CMK (cell line): ENCODE measurements around the gene TBC1D5.

ENCODE experiments used
- DNase-seq: peaks from one replicate; pipeline ENCODE4 v3.0.0-alpha.2; 2010; ENCODE audit warnings: low read depth

Gene TBC1D5

DNA sequence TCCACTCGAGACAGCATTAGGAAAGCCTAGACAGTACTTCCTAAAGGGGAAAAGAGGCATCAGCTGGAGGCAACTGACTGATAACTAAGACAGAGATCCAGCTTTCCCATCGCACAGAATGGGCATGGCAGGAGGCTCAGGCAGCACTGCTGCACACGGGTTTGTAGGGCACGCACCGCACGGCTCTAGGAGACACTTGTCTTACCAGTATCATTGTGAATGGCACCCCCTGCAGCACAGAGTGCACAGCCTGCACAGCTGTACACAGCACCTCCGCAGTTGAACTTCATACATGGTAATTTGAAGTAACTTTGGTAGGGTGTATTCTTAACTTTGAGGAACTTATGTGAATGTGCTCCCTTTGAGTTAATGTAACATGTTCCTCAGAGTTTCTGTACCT, 576.1 kb downstream of the TBC1D5 start:
- no peak for DNase-seq

DNA sequence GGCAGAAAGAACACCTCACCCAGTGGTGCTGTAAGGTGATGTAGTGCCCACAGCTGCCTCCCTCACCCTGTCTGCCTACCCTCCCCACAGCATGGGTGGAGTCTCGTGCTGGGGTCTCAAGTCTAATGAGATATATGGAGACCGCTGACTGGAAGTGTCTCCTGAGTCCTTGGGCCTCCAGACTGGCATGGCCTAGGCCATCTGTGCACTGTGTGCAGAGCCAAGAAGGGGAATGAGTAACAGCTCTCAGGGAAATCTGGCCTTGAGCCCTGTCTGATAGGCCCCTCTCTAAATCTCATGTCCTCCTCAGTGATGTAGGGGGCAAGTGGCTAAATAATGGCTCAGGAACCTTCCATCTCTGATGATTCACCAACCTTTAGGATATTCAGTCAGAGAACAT, 580.3 kb downstream of the TBC1D5 start:
- no peak for DNase-seq

DNA sequence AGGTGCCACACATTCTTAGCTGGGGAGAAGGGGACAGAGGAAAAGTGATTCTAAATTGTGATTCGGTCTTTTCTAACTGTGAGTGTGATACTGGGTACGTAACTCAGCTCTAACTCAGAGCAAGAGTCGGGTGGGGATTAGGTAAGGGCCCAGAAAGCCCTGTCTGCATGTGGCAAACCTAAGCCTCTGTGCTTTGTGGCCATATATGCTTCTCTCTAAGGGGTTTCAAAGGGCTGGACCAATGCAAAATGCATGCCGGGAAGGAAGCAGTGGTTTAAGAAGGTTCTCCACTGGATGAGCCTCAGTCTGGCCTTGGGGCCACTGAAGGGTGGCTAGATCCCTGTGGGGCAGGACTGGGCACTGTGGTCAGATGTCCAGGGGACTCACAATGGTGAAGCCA, 581.8 kb downstream of the TBC1D5 start:
- no peak for DNase-seq

DNA sequence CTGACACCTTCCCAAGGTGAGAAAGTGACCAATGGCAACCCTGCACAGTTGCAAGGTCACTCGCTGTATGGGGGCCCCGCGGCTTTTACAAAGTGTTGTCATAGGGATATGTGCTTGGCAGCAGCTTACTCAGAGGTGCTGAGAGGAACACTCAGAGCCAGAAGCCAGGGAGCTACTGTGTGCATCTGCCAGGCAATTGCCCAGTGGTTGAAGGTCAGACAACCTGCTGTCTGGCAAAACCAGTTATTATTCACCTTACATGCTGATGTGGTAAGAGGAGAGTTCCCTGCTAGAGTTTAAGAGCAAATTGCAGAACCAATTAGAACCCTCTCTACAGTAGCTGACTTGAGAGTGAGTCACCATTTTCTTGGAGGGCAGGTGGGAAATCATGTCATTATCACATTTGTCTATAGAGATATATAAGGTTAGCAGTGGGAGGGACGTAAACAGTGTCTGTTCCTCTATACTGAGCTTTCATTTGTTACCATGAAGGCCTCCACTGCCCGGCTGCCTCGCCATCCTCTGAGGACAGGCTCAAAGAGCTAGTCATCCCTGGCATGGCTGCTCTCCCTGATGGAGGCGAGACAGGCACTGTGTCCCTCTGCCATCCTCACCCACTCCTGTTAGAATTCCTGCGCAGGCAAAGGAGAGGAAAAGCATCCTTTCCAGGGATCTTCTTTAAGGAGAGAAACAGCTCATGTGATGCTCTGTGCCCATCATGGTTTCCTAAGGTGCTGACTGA, 583.3 kb downstream of the TBC1D5 start:
- DNase-seq = no peak

DNA sequence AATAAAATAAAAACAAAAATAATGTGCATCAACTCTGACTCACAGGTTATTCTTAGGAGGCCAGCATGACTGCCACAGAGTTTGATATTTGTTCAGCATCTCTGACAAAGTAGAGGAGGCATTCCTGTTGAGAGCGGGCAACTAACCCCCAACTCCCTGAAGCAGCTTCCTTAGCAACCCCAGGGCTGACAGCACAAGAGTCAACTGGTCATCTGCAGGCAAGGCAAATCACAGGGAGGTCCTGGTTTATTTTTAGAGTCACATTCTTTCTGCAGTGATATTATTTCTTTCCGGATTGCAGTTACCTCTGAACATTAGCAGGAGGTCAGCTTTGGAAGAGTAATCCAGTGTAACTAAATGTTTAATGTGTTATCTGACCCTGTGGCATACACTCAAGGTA, 584.7 kb downstream of the TBC1D5 start:
- no peak for DNase-seq

DNA sequence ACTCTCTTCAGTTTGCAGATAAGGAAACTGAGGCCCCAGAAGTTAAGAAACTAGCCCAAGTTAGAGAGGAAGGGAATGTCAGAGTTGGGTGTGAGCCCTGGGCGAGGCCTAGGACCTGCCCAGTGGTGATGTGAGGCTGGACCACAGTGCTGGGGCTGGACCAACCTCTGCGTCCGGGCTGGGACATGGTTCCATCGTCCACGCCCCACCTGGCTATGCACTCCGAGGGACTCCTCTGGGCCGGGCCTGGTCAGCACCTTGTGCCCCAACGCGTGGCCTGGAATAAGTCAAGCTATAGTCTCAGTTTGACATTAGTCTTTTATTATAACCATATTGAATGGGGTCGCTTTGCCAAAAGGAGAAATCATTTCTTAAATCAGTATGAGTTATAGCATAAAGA, 585.6 kb downstream of the TBC1D5 start:
- no peak for DNase-seq

DNA sequence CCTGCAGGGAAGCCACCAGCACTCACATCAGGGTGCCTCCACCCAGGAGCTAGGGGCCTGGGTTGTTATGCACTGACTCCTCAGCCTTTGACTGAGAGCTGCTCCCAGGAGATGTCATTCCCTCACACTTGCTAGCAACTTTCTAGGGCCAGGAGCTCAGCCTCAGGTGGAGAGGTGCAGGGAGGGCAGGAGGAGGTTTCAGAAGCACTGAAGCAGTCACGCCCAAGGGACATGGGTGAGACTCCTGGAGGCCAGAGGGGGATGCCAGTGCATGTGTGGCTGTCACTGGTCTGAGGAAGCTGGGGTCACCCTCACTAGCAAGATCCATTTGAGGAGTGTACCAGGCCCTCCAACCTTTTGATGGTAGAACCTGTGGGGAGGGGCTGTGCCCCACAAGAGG, 586.5 kb downstream of the TBC1D5 start:
- no peak for DNase-seq

DNA sequence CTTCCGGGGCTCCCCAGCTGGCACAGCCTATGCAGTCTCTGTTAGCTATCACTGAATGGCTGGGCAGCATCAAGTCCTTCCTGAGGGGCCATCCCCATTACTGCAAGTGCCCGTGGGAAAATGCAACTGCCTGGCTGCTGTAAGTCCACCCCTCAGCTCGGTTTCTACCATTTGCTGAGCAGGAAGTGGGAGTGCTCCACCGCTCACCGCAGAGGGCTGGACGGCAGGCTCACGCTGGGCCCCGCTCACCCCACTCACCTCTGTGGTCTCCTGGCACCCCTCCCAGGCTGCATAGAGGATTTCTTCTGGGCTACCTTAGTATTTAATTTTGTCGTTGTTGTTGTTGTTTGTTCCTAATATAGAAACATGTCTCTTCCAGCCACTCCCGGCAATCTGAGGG, 587.5 kb downstream of the TBC1D5 start:
- no peak for DNase-seq

DNA sequence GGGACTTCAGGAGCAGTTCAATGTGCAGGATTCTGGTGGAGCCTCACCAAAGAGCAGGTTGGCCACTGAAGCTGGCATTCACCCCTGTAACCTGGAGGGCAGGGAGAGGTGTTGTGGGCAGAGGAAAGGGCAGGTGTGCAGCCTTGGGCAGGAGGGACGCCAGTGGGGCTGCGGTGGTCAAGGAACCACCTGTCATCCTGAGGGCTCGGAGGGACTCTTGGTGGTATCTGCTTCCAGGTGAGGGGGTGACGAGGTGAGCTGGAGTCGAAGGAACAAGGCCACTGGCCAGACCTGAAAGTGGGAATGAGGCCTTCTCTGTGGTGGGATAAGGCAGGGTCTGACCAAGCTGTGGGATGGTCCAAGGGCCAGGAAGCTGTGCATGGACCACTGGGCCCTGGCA, 588.2 kb downstream of the TBC1D5 start:
- DNase-seq = no peak

DNA sequence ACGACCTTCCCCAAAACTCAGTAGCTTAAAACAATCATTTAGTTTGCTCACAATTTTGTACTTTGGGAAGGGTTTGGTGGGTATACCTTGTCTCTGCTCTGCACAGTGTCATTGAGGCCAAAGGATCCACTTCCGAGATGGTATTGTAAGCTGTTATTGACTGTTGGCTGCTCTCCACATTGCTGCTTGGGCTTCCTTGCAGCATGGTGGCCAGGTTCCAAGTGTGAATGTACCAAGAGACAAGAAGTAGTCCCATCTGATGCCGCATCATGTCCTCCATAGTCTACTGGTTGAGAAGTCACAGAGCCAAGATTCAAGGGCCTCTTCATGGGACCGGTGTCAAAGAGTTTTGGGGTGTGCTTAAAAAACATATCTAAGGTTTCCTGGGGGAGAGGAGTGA, 589.2 kb downstream of the TBC1D5 start:
- no peak for DNase-seq

DNA sequence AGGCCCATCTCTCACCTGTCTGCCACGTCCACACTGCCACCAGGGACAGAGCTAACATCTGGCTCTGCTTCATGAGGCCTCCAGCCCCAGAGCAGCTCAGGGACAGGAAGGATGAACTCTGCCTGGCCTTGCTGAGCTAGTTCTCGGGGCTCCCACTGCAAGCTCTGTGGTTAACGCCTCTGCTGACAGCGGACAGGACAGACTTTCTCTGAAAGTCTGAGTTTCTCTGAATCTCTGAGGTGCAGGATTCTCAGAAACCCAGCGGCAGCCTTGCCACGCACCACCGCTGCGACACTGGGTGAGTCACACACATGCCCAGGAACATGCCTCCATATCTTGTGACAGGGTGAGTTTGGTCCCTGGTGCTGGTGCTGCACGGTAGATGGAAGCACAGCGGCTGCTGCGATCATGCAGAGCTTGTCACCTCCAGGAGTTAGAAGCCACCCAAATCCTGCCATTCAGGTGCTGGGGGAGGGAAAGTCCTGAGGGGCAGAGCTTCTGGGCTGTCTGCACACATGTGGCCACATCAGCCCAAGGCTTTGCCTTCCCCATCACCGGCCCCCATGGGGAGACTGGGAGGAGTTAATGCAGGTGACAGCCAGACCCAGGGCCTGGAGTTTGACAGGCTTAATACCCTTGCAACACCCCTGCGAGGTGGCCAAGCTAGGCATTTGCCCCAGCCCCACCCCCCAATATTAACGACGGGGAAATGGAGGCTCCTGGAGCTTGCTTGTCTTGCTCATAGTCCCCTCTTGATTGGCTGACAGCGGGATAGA, 590.6 kb downstream of the TBC1D5 start:
- DNase-seq = peak; percentile 25

DNA sequence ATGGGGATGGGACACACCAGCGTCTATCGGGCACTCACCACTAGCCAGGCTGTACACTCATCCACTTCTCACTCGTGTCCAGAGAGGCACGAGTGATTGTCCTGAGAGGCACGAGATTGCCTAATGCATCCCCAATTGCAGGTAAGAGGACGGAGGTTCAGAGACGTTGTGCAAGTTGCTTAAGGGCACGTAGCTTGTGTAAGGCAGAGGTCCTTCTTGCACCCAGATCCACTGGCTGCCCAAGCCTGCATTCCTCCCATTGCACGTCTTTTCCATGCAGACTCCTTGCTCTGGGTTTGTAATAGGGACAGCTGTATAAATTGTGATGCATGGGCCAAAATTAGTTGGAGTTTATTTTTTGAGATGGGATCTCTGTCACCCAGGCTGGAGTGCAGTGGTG, 593.4 kb downstream of the TBC1D5 start:
- no peak for DNase-seq

DNA sequence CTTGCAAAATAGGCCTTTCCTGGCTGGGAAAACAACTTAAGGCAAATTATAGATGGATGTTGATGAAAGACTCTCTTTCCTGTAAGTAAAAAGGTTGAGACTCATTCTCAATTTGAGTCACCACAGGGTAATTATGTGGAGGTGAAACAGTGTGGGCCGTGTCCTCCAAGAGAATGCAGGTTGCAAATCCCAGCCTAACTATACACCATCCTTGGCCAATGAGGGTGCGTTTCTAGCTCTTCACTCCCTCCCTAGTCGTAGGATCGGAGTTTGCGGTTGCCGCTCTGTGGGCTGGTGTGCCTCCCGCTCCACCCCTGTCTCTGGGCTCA, 597.8 kb downstream of the TBC1D5 start:
- no peak for DNase-seq

DNA sequence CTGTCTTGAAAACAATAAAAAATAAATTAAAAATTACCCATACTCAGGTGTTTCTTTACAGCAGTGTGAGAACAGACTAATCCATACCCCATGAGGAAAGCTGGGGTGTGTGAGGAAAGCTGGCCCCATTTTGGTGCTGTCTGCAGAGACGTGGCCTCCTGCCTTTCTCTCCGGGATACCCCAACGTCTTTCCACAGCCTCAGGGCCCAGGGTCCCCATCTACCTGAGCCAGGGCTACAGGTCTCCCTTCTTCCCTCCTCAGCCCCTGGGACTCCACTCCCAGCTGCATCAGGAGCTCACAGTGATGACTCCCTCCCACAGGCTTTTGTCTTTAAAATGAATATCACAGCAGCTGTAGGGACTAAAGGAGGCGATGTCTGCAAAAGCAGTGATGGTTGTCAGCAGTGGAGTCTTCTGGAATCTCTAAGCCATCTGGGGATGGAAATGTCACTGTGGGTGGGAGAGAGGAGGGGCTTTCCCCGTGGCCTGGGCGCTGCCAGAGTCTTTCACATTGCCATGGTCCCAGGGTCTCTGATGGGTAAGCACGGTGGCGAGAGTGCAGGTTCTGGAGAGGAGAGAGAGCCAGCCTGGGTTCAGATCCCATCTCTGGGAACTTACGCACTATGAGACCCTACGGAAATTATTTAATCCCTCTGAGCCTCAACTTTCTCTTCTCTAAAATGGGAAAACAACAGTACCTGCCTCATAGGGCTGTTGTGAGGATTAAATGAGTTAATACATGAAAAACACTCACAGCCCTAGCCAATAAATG, 598.4 kb downstream of the TBC1D5 start:
- DNase-seq = no peak

DNA sequence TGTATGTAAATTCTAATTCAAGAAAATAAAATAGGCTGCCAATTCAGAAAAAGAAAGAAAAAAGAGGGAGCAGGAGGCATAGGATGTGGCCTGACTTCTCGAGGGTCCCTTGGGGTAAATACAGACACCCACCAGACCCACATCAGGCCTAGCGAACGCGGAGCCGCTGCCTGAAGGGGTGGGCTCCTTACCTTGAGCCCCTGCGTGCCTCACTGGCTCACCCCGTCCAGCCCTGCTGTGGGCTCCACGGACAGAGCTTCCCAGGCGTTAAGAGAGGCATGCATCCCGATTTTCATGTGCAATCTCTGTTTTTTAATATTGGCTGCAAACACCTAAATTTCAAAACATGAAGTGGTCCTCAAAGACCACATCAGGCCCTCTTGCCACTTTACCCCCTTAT, 599.9 kb downstream of the TBC1D5 start:
- DNase-seq = no peak

DNA sequence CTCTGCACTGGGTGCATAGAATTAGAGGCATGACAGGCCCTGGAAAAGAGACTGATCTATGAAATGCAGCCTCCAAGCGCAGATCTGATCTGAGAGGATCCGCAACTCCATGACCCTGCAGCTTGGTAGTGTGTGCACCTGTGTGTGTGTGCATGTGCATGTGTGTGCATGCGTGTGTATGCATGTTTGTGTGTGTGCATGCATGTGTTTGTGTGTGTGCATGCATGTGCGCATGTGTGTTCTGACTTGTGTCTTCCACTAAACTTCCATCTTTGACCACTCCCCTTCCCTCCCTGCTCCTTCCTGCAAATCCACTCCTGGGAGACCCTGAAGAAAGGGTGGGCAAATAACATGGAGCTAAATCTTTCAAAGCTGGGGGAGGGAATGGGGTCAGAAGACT, 600.7 kb downstream of the TBC1D5 start:
- no peak for DNase-seq

DNA sequence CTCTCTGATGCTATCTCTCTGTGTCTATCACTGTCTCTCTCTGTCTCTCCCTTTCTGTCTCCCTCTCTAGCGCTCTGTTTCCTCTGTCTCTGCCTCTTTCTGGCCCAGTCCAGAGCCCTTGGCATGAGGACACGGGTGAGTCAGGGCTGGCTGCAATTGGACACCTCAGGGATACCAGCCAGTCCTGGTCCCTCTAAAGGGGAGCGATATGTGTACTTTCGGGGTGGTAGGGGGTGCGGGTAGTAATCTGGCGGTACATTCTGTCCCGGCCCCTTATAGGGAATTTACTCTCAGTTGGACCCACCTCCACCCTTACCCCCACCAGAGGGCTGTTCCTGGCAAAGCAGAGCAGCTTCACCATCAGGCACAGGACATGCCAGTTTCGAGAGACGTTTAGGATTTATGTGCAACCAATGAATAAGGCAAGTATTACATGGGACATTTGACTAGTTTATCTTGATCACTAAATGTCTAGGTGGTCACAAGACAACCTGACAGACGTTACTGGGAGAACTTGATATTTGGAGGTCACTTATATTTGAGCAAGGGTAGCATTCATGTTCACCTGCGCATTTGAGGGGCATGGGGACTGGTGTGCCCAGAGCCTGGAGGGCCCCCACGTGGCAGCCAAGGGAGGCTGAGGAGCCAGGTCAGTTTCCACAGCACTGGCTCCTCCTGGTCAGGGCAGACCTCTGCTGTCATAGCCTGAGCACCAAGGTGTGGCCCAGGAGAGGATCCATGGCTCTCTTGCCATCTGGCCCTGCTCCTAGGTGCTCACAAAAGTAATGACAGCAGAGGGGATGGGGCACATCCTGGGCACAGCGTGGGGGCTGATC, 601.5 kb downstream of the TBC1D5 start:
- no peak for DNase-seq

DNA sequence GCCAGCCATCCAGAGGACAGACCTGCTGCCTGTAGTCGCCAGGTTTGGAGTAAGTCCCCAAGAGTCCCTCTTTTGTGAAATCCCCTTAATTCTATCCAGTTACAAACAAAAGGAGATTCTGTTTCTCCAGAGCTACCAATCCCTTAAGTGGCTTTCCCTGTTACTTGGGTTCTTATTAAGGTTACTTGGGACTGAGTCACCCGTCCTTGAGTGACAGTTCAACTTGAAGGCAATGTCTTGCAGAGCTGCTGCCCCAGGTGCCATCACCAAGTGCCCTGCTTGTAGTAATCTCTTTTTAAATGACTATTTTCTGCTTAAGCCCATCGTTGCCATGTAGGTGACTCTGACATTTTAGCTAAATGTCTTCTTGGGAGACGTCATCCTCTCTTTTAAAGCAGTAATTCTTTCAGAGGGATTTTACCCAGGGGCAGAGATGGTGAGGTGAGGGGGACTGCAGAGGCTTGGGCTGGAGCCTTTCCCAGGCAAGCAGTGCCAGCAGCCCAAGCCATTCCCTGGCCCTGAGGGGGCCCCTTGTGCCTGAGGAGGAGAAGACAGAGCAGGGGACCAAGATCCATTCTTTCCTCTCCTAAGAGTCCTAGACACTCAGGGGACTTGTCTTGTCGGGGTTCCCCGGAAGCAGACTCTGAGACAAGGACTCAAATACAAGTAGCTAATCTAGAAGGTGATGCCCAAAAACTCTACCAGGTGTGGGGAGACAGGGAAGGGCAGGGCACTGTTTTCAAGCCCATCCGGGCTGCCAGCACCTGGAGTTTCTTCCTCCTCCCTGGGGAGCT, 604.0 kb downstream of the TBC1D5 start:
- DNase-seq = no peak

DNA sequence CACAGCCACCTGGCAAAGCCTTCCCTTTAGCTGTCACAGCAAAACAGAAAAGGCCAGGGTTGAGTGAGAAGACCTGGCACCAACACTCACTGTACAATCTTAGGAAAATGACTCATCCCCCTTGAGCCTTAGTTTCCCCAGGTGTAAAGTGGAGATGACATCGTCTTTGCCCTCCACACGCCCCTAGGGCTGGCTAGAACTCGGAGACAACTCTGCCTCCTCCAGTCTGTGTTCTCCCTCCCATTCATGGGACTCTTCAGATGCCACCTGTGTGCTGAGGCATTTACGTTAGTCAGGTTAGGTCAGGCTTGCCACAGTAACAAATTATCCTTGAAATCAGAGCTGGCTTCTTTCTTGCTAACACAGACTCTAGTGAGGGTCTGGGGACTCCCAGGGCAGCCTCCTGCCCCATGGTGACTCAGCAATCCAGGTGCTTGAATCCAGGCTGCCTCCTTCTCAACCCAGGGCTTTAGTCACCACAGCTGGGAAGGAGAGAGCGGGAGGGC, 605.1 kb downstream of the TBC1D5 start:
- no peak for DNase-seq

DNA sequence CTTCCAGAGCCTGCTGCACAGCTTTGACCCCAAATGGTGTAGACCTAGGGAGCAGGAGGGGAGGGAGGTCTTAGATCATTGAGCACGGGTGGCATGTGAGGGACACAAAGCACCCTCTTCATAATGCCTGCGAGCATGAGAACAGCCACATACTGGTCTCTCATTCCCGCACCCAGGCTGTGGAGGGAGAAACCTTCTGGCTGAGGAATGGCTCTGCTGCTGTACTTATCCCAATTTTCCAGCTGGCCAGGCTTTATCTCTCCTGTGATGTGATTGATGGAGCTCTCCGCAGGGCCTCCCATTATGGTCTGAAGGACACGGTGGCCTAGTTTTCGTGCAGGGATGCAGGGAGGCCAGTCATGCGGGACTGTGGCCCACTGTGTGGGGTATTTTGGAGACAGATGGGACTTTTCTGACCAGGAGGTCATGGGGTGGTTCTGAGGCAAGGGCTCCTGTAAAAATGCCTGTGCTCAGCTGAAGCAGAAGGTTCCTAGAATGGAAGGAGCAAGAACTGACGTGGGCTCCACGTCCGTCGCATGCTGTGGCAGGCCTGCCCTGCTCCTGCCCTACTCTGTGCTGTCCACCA, 606.2 kb downstream of the TBC1D5 start:
- DNase-seq = no peak

DNA sequence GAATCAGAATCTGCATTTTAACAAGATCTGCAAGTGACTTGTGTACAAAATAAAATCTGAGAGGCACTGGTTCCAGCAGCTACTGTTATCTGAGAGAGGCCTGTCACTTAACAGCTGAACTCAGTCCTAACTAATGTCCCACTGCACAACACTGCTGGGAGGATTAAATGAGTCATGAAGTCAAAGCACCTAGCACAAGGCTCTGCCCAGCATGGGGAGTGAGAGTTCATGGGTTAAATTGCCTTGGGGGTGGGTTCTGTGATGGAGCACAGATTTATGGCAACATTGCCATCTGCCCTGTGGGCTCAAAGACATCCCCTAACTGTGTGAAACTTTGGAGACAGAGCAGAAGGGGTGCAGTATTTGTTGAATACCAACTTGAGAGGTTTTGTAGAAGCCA, 606.7 kb downstream of the TBC1D5 start:
- DNase-seq = no peak
